ENCODE data around the gene MRPL37.

GRCh38 chr1:54221867-54222484, 22.0 kb downstream of the MRPL37 start:
- TF ChIP-seq POLR2A (IDR thresholded peaks at IDR 0.05; ENCODE audit: low read depth, low read length) (no peak), TAF1 (IDR thresholded peaks at IDR 0.05; ENCODE audit: borderline replicate concordance, low read depth, low read length) (no peak), POLR2AphosphoS5 (IDR thresholded peaks at IDR 0.05; ENCODE audit: low read depth, low read length) (no peak)
